GM12875 (cell line): ENCODE measurements around the gene METTL26.

ENCODE experiments used
- H3K4me3 ChIP-seq: one replicate; pipeline ENCODE4 v1.5.1; 2011; ENCODE audit warnings: low read depth, low read length, control low read depth
- TF ChIP-seq, protein P1 (sequence below): IDR thresholded peaks from 2 replicates; pipeline ENCODE4 v1.5.1; 2011; ENCODE audit warnings: low read depth, mild to moderate bottlenecking, control low read depth, inconsistent platforms, low read length, moderate library complexity, borderline replicate concordance; ENCODE audit not compliant: insufficient read depth

Gene METTL26

GRCh38 chr16:654034-654433, 17.9 kb upstream of the METTL26 start:
- TF ChIP-seq, protein P1, sequence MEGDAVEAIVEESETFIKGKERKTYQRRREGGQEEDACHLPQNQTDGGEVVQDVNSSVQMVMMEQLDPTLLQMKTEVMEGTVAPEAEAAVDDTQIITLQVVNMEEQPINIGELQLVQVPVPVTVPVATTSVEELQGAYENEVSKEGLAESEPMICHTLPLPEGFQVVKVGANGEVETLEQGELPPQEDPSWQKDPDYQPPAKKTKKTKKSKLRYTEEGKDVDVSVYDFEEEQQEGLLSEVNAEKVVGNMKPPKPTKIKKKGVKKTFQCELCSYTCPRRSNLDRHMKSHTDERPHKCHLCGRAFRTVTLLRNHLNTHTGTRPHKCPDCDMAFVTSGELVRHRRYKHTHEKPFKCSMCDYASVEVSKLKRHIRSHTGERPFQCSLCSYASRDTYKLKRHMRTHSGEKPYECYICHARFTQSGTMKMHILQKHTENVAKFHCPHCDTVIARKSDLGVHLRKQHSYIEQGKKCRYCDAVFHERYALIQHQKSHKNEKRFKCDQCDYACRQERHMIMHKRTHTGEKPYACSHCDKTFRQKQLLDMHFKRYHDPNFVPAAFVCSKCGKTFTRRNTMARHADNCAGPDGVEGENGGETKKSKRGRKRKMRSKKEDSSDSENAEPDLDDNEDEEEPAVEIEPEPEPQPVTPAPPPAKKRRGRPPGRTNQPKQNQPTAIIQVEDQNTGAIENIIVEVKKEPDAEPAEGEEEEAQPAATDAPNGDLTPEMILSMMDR, result no peak
- H3K4me3 ChIP-seq, result no peak overlapping the region

DNA sequence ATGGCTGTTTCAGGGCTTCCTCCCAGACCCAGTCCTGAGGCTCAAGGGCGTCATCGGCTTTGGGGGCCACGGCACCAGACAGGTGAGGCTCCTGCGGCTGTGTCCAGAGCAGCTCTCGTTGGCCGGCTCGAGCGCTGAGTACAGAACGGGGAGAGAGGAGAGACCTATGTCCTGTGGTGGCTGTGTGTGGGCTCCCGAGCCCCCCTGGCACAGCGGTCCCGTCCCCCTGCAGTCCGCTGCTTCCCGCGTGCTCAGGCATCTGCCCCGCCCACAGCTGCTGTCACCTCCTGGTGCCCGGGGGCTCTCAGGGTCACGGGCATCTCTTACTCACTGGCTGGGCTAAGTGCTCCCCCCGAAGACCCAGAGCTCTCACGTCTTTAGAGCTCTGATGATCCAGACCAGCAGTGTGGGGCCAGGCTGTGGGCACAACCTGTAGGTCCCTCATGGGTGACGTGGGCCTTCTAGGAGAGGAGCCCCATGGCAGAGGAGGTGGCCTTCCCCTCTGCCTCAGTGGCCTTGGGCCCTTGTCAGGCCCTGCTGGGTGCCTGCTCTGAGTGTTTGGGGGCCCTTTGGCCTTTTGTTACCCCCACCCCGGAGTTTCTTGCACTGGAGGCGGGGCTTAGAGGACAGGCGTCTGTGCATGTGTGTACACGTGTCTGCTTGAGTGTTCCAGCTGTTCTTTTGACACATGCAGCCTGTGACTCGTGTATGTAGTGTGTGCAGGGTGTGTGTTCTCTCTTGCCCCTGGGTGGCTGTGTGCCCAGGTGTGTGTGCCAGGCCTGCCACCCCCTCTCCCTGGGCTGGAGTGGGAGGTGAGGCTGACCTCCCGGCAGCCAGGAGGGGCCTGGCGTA, 16.6 kb upstream of the METTL26 start:
- H3K4me3 ChIP-seq, result no peak overlapping the region
- TF ChIP-seq, protein P1, result no peak

GRCh38 chr16:651844-652243, 15.7 kb upstream of the METTL26 start:
- H3K4me3 ChIP-seq, result no peak overlapping the region
- TF ChIP-seq, protein P1, result no peak

DNA sequence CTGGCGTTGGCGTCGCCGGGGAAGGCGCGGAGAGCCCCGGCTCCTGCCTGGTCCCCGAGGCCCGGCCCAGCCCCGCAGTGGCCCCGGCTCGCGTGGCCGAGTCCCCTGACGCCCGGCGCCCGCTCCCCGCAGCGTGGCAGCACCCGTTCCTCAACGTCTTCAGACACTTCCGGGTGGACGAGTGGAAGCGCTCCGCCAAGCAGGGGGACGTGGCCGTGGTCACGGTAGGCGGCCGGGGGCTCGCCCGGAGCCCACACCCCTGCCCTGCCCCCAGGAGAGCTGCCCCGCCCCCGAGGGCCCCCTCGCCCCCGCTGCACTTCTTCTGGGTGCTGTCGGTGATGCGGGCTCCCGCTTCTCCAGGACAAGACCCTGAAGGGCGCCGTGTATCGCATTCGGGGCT, 13.5 kb upstream of the METTL26 start:
- TF ChIP-seq, protein P1, result no peak
- peak overlapping the region; percentile 81 for H3K4me3 ChIP-seq

- TF ChIP-seq, protein P1, result no peak
- peak within 1 kb of the TSS; percentile 81 for H3K4me3 ChIP-seq
Observed at GRCh38 chr16:648781-649589, 12.9 kb upstream of the METTL26 start, which contains the start of gene WDR90. Gene WDR90 (plus strand): TSS chr16:649365. CDS start chr16:649417, 52 bp downstream.

DNA sequence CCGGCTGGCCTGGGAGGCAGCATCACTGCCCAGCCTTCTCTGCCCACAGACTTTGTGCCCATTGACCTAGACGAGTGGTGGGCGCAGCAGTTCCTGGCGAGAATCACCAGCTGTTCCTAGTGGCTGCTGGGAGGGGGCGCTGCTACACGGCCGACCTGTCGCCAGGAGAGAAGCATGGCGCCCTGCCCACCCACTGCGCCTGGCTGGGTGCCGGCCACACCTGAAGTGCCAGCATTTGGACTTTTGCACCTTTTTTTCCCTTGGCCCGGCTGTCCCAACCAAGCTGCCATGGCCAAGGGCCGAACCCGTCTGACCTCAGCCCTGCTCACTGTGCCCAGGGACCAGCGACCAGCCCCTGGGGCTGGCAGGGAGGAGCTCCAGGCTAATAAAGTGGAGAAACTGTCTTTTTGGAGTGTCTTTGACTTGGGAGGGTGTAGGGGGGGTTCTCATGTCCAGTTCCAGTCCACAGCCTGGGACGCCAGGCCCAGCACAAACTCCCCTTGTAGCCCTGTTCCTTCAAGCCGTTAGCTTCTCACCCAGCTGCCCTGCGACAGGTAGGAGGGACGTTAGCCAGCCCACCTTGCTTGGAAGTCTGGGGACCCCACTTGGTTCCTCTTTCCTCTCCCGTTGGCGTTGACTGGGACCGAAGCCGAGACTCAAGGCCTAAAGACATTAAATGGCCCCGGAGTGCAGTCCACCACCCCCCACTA, 12.1 kb upstream of the METTL26 start:
- TF ChIP-seq, protein P1, result peak; percentile 88
- H3K4me3 ChIP-seq, result peak overlapping the region; percentile 81
